SHP77 treated with DMSO at 0.1 percent for 48 hours (cell line): ENCODE data around the gene ADCY1.
"Not testable (repeated sequence)": the region's sequence is repeated elsewhere in the genome, so short reads cannot be mapped to it uniquely, and the experiment has no call there.

ENCODE experiments used
- DNase-seq: peaks from one replicate; lab custom pipeline; 2025; lab: John Stamatoyannopoulos, UW

Gene ADCY1

GRCh38 chr7:45573661-45574415, at the start of gene ADCY1:
Gene ADCY1, plus strand, starts transcription at chr7:45574368. Its CDS starts 176 bp downstream, at chr7:45574544.
- no peak for DNase-seq

- peak; percentile 85 for DNase-seq
Observed at GRCh38 chr7:45524445-45524844, 49.7 kb upstream of the ADCY1 start.

GRCh38 chr7:45525057-45525456, 49.1 kb upstream of the ADCY1 start:
- DNase-seq: no peak

- DNase-seq: no peak
Observed at GRCh38 chr7:45543473-45543872, 30.7 kb upstream of the ADCY1 start.

DNA sequence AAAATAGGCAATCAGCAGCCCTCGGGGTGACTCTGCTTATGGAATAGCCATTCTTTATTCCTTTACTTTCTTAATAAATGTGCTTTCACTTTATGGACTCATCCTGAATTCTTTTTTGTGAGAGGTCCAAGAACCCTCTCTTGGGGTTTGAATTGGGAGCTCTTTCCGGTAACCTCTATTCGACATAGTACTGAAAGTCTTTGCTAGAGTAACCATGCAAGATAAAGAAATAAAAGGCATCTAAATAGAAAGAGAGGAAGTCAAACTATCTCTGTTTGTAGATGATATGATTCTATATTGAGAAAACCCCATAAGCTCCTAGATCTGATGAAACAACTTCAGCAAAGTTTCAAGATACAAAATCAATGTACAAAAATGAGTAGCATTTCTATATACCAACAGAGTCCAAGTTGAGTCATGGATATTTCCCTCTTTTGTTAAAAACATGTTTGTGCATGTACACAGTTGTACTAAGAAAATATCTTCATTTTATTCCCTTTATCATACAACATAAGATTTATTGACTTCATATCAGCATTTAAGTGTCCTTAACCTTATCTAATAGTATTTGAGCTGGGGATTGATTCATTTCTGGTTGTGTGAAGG, 29.0 kb upstream of the ADCY1 start:
- DNase-seq: not testable (repeated sequence)

DNA sequence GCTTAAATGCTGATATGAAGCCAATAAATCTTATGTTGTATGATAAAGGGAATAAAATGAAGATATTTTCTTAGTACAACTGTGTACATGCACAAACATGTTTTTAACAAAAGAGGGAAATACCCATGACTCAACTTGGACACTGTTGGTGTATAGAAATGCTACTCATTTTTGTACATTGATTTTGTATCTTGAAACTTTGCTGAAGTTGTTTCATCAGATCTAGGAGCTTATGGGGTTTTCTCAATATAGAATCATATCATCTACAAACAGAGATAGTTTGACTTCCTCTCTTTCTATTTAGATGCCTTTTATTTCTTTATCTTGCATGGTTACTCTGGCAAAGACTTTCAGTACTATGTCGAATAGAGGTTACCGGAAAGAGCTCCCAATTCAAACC, 25.3 kb upstream of the ADCY1 start:
- not testable (repeated sequence) for DNase-seq

DNA sequence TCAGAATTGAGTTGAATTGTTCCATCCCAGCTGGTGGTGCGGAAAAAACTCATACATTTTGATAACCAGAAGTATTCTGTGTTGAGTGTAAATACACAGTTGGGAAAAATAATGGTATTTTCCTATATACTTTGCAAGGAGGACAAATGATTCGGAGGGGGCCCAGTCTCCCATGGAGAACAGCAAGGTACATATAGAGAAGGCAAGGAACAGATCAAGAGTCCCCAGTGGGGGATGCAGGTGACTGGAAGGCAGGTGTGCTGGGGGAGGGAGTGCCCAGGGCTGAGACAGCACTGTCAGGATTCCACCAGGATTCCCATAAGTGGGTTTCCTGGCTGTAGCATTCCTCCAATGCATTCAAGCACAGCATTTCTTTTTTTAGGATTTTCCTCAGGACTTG, 10.8 kb upstream of the ADCY1 start:
- DNase-seq: no peak

- no peak for DNase-seq
Observed at GRCh38 chr7:45563941-45564461, 10.2 kb upstream of the ADCY1 start.

DNA sequence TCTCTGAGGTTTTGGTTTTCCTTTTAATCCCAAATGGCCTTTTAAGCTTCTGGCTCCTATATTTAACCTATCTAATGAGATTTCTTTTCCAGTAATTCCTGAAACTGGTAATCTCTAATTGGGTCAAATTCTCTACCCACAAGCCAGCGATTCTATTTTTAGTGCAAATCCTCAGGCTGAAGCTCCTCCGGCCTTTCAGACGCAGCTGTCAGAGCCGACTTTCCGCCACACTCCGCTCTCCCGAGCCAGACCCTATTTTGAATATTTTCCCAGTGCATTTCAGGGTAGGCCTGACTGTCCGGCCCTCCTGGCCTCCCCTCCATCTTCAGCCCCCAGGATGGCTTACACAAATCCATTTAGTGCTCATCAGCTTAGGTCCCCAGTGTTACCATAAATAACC, 9.7 kb upstream of the ADCY1 start:
- no peak for DNase-seq

GRCh38 chr7:45564886-45565455, 9.2 kb upstream of the ADCY1 start:
- no peak for DNase-seq

DNA sequence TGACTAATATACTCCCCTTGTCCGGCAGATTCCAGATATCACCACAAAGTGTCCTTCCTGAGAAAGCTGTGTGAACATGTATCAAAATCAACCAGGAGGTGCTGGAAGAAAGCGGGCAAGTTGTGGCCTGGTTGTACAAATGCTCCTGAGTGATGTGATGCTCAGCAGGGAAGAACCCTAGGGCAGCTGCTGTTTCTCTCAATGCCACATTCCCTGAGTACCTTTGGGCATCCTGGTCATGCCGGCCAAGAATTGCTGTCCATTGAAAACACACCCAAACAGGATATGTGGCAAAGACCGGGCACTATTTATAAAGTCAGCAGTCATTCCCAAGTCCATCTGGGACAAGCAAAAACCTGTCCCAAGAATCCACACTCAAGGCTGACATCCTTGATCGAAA, 7.8 kb upstream of the ADCY1 start:
- DNase-seq: no peak

- DNase-seq: no peak
Observed at GRCh38 chr7:45566961-45567360, 7.2 kb upstream of the ADCY1 start.

DNA sequence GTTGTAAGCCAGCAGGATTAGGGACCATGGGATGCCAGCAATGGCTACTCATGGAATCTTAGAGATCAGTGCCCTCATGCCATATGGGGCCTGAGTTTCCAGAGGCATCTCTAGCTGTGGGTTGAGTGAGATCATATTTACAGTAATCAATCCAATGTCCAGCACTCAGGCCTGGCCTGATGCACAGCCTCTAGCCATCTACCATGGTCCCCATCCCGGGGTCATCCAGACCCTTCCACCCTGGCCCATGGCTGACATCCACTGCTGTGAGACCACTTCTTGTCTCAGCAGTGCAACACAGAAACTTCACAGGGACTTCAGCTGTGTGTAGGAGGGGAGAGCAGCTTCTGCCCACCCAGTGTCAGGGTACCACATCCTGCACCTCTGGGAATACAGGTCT, 6.5 kb upstream of the ADCY1 start:
- DNase-seq: no peak

- DNase-seq: no peak
Observed at GRCh38 chr7:45568536-45569289, 5.5 kb upstream of the ADCY1 start.

GRCh38 chr7:45569290-45569685, 4.9 kb upstream of the ADCY1 start:
- DNase-seq: no peak

DNA sequence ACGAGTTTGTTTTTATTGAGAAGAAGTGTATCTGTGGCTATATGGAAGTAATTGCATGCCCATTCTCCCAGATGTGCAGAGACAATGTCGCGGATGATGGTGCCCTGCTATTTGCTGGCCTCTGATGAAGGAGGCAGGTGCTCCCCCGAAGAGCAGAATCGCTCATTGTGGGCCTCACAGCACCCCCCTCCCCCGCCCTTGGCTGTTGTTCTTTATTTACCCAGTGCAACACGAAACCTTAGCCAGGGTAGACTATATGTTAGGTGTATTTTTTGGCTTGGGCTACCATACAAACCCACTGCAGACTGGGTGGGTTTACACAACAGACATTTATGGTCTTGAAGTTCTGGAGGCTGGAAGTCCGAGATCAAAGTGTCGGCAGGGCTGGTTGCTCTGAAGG, 3.4 kb upstream of the ADCY1 start:
- no peak for DNase-seq

- DNase-seq: no peak
Observed at GRCh38 chr7:45573204-45573603, 964 bp upstream of the ADCY1 start.

GRCh38 chr7:45574416-45574668, 174 bp downstream of the ADCY1 start:
- DNase-seq: no peak

- DNase-seq: peak; percentile 20
Observed at GRCh38 chr7:45574669-45575500, 717 bp downstream of the ADCY1 start.

DNA sequence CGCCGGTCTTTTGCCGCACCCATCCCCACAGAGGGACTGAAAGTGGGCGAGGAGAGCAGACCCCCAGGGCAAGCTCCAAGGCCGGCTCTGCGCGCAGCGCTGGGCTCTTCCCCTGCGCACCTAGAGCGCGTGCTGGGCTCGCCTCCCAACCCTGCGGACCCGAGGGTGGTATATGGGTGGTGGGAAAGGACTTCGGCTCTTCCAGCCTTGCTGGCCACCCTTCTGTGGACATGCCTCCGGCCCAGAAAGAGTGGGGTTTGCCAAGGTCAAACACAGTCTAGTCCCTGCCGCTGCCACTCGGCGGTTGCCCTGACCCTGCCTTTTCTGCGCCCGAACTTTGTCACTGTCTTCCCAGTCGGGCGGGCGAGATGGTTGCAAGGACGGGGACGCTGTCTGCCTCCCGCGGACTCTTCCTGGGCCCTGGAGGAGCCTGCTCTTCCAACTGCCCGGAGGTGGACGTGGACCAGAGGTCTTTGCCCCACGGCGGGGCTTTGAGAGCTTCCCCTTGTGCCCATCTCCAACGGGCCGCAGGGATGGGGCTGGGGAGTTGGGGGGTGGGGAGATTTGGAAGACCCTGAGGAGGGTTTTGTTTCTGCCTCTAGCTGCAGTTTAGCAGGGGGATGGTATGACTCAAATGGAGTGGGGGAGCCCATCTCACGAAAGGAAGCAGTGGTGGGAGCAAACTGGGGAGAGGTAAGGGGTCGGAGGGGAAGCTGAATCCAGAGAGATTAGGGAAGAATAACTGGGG, 1.5 kb downstream of the ADCY1 start:
- DNase-seq: no peak

DNA sequence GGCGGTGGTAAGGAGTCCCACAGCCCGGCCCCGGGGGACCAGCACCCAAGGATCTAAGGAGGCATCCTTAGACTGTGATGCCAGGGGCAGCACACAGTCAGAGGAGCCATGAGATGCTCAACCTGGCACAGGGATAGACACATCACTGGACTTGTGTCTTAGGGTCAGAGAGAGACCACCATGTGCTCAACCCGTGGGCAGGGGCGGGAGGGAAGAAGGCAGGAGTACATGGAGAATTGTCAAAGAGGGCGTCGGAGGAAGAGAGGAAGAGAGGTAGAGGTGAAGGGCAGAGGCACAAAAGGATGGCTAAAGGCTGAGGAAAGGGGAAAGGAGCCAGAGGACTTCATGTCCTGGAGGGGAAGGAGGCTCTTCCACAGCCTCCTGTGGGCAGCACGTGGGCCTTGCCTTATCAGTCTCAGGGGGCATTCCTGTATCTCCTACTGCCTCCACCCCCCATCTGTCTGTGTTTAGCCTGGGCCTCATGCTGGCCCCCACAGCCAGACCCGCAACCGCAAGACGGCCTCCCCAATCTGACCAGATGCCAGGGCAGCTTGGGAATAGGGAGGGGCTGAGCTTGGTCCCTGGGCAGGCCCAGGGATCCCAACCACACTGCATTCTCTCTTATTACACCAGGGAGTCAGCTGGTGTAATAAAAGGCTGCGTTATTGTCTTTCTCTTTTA, 2.2 kb downstream of the ADCY1 start:
- DNase-seq: no peak
